ENCODE results near the gene ARL6IP1. TPM values are rescaled to one million over a fixed set of nuclear protein-coding genes. Genes with fewer than 3 reads are reported as not detected.
"Not testable (repeated sequence)": the region's sequence is repeated elsewhere in the genome, so short reads cannot be mapped to it uniquely, and the experiment has no call there.

ARL6IP1 gene
- total and polyA plus RNA-seq, 4 donors: 99.0 to 260 (median 184) TPM

DNA sequence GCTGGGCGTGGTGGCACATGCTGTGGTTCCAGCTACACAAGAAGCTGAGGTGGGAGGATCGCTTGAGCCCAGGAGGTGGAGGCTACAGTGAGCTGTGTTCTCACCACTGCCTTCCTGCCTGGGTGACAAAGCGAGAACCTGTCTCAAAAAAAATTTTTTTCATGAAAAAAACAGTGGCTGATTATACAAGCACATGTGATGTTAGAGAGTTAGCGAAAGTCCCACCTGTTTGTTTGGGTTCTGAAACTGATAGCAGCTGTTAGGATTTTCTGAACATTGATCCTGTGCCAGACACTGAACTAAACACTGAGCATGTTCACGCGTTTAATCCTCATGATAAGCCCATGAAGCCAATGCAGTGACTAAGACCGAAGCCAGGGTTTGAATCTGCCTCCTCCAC, 34.1 kb downstream of the ARL6IP1 start:
- not testable (repeated sequence) for H3K36me3 ChIP-seq (ENCODE audit: control insufficient read depth in 4 of 4, insufficient read depth in 3 of 4, low read depth in 1 of 4, low read length in 3 of 4); H3K9ac ChIP-seq (ENCODE audit: low read depth in 1 of 2, low read length in 2 of 2); H3K4me1 ChIP-seq (ENCODE audit: control insufficient read depth in 4 of 4, insufficient read depth in 4 of 4, low read length in 3 of 4); H3K9me3 ChIP-seq (ENCODE audit: control insufficient read depth in 4 of 4, low read length in 3 of 4); H3K4me3 ChIP-seq (ENCODE audit: low read depth in 1 of 3, low read length in 3 of 3); H3K27me3 ChIP-seq (ENCODE audit: control insufficient read depth in 4 of 4, insufficient read depth in 4 of 4, low read length in 3 of 4); DNase-seq (ENCODE audit: low spot score)
- peak overlapping the region; percentile 50 to 64 for H3K27ac ChIP-seq (ENCODE audit: low read depth in 1 of 2, low read length in 2 of 2)
- 29% methylated on average over 6 of the region's 7 CpGs for WGBS

DNA sequence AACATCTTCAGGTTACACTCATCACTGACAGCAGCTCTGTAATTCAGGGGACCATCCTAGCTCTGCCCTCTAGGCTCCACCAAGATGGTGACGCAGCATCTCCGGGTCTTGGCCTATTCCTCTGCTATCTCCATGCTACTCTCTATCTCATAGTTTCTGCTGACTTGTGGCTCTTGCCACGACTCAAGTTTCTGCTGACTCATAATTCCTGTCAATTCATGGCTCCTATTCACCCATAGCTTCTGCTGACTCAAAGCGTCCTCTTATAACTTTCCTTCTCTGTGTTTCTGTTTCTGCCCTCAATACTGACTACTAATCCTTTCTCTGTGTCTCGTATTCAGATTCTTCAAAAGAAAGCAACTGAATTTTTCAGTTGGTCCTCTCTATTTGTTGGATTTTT, 38.6 kb downstream of the ARL6IP1 start:
- DNase-seq (ENCODE audit: low spot score); H3K36me3 ChIP-seq (ENCODE audit: control insufficient read depth in 4 of 4, insufficient read depth in 3 of 4, low read depth in 1 of 4, low read length in 3 of 4); H3K4me1 ChIP-seq (ENCODE audit: control insufficient read depth in 4 of 4, insufficient read depth in 4 of 4, low read length in 3 of 4); H3K27ac ChIP-seq (ENCODE audit: low read depth in 1 of 2, low read length in 2 of 2); H3K4me3 ChIP-seq (ENCODE audit: low read depth in 1 of 3, low read length in 3 of 3); H3K27me3 ChIP-seq (ENCODE audit: control insufficient read depth in 4 of 4, insufficient read depth in 4 of 4, low read length in 3 of 4); H3K9me3 ChIP-seq (ENCODE audit: control insufficient read depth in 4 of 4, low read length in 3 of 4); H3K9ac ChIP-seq (ENCODE audit: low read depth in 1 of 2, low read length in 2 of 2): not testable (repeated sequence)
- WGBS: 27% methylated on average over 3 of the region's 5 CpGs
- TF ChIP-seq HNF4A (conservative IDR thresholded peaks at IDR 0.05): peak; percentile 9 to 27

DNA sequence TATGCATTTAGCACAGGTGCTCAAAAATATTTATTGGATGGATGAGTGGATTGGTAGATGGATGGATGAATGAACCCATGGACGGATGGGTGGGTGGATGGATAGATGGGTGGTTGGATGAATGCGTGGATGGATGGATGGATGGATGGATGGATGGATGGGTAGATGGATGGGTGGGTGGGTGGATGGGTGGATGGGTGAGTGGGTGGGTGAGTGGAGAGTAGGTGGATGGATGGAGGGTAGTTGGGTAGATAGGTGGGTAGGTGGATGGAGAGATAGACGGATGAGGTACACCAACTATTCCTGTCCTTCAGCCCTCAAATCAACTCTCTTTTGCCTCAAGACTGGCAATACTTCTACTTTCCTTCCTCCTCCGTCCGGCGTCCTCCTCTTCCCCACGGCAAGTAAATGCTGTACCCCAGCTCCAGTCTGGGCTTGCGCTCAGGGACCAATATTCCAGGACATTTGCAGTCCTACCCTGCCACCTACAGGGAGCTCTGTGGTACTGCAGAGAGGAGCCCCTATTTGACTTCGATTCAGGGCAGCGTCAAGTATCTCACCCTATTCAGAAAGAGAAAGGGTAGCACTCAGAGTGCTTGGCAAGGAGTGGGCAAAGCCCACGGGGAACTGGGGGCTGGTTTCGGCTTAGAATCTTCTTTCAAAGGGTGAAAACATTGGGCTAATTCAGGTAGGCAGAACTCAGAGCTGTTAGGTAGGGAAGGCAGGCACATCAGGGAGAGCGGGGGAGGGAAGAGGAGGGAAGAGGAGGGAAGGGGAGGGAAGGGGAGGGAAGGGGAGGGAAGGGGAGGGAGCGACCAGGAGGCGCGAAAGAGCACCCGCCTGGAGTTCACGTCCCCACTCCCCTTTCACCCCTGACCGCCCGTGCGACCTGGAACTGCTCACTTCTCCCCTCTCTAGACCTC, 41.5 kb downstream of the ARL6IP1 start:
- not testable (repeated sequence) for DNase-seq (ENCODE audit: low spot score); H3K4me1 ChIP-seq (ENCODE audit: control insufficient read depth in 4 of 4, insufficient read depth in 4 of 4, low read length in 3 of 4); H3K27me3 ChIP-seq (ENCODE audit: control insufficient read depth in 4 of 4, insufficient read depth in 4 of 4, low read length in 3 of 4); H3K4me3 ChIP-seq (ENCODE audit: low read depth in 1 of 3, low read length in 3 of 3); H3K9me3 ChIP-seq (ENCODE audit: control insufficient read depth in 4 of 4, low read length in 3 of 4); H3K27ac ChIP-seq (ENCODE audit: low read depth in 1 of 2, low read length in 2 of 2); H3K36me3 ChIP-seq (ENCODE audit: control insufficient read depth in 4 of 4, insufficient read depth in 3 of 4, low read depth in 1 of 4, low read length in 3 of 4); H3K9ac ChIP-seq (ENCODE audit: low read depth in 1 of 2, low read length in 2 of 2)
- TF ChIP-seq, protein P1, sequence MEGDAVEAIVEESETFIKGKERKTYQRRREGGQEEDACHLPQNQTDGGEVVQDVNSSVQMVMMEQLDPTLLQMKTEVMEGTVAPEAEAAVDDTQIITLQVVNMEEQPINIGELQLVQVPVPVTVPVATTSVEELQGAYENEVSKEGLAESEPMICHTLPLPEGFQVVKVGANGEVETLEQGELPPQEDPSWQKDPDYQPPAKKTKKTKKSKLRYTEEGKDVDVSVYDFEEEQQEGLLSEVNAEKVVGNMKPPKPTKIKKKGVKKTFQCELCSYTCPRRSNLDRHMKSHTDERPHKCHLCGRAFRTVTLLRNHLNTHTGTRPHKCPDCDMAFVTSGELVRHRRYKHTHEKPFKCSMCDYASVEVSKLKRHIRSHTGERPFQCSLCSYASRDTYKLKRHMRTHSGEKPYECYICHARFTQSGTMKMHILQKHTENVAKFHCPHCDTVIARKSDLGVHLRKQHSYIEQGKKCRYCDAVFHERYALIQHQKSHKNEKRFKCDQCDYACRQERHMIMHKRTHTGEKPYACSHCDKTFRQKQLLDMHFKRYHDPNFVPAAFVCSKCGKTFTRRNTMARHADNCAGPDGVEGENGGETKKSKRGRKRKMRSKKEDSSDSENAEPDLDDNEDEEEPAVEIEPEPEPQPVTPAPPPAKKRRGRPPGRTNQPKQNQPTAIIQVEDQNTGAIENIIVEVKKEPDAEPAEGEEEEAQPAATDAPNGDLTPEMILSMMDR (IDR thresholded peaks at IDR 0.05; ENCODE audit: low read depth, low read length, missing input control): peak; percentile 49
- TF ChIP-seq RAD21 (IDR thresholded peaks at IDR 0.05): peak; percentile 69 to 73
- WGBS: 26% methylated on average over 19 of the region's 21 CpGs

DNA sequence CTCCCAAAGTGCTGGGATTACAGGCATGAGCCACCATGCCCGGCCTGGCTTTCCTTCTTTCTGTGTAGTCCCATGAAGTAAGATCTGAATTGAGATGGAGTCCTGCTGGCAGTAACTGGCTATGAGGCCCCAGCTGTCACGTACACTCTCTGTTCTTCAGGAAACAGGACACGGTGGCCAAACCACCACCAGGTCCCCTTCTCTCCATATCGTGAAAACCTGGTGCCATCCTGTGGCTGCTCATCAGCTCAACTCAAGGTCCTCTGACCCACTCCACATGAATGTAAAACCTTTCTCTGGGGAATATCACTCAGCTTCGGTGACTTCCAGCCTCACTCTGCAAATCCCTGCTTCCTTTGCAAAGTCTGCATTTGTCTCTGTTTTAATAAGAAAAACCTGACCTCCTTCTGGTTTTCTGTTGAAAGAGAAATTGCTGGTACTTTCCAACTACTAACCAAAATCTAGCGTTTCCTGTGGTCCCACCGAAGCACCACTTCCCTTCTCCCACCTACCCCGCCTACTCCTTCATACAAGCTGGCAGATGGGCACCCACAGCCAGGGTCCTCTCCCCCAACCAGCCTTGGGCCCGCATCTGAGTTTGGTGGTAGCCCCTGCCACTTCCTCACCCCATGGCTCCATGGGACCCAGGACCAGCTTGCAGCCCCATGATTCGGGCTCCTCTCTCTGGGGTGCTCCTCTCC, 43.2 kb downstream of the ARL6IP1 start:
- 57% methylated on average over 3 of the region's 10 CpGs for WGBS
- H3K4me3 ChIP-seq (ENCODE audit: low read depth in 1 of 3, low read length in 3 of 3); H3K9ac ChIP-seq (ENCODE audit: low read depth in 1 of 2, low read length in 2 of 2); H3K27ac ChIP-seq (ENCODE audit: low read depth in 1 of 2, low read length in 2 of 2); H3K4me1 ChIP-seq (ENCODE audit: control insufficient read depth in 4 of 4, insufficient read depth in 4 of 4, low read length in 3 of 4); H3K9me3 ChIP-seq (ENCODE audit: control insufficient read depth in 4 of 4, low read length in 3 of 4); H3K36me3 ChIP-seq (ENCODE audit: control insufficient read depth in 4 of 4, insufficient read depth in 3 of 4, low read depth in 1 of 4, low read length in 3 of 4); H3K27me3 ChIP-seq (ENCODE audit: control insufficient read depth in 4 of 4, insufficient read depth in 4 of 4, low read length in 3 of 4); DNase-seq (ENCODE audit: low spot score): not testable (repeated sequence)

DNA sequence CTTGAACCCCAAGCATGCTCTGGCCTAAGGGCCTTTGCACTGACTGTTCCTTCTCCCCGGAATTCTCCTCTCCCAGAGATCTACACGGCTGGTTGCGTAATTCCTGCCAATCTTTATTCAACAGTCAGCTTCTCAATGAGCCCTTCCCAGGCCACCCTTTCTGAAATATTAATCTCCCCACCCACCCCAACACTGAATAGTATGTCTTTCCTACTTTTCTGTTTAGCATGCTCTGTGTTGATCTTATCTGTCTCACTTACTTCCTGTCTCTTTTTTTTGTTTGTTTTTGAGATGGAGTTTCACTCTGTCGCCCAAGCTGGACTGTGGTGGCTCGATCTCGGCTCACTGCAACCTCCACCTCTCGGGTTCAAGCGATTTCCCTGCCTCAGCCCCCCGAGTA, 44.7 kb downstream of the ARL6IP1 start:
- not testable (repeated sequence) for DNase-seq (ENCODE audit: low spot score); H3K27ac ChIP-seq (ENCODE audit: low read depth in 1 of 2, low read length in 2 of 2); H3K27me3 ChIP-seq (ENCODE audit: control insufficient read depth in 4 of 4, insufficient read depth in 4 of 4, low read length in 3 of 4); H3K9ac ChIP-seq (ENCODE audit: low read depth in 1 of 2, low read length in 2 of 2); H3K4me1 ChIP-seq (ENCODE audit: control insufficient read depth in 4 of 4, insufficient read depth in 4 of 4, low read length in 3 of 4); H3K4me3 ChIP-seq (ENCODE audit: low read depth in 1 of 3, low read length in 3 of 3); H3K9me3 ChIP-seq (ENCODE audit: control insufficient read depth in 4 of 4, low read length in 3 of 4); H3K36me3 ChIP-seq (ENCODE audit: control insufficient read depth in 4 of 4, insufficient read depth in 3 of 4, low read depth in 1 of 4, low read length in 3 of 4)
- WGBS: 67% methylated on average over 9 of the region's 9 CpGs

DNA sequence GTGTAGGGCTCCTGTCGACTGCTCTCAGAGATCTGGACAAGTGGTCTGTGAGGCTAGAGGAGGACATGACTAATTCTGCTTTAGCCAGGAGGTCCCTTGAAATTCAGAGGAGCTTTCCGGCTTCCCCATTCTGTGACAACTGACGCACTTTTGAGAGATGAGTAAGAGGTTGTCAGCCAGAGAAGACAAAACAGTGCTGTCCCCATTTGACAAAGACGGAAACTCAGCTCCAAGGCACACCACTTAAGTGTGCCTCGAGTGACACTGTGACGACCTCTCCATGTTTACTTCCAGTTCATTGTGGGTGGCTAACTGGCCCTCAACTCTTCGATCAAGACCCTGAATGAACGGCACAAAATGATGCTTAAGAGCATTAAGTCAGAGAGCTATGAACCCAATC, 58.5 kb downstream of the ARL6IP1 start:
- H3K27ac ChIP-seq (ENCODE audit: low read depth in 1 of 2, low read length in 2 of 2); H3K9ac ChIP-seq (ENCODE audit: low read depth in 1 of 2, low read length in 2 of 2); H3K4me1 ChIP-seq (ENCODE audit: control insufficient read depth in 4 of 4, insufficient read depth in 4 of 4, low read length in 3 of 4); H3K9me3 ChIP-seq (ENCODE audit: control insufficient read depth in 4 of 4, low read length in 3 of 4); H3K36me3 ChIP-seq (ENCODE audit: control insufficient read depth in 4 of 4, insufficient read depth in 3 of 4, low read depth in 1 of 4, low read length in 3 of 4); H3K27me3 ChIP-seq (ENCODE audit: control insufficient read depth in 4 of 4, insufficient read depth in 4 of 4, low read length in 3 of 4); DNase-seq (ENCODE audit: low spot score); H3K4me3 ChIP-seq (ENCODE audit: low read depth in 1 of 3, low read length in 3 of 3): not testable (repeated sequence)
- 72% methylated on average over 2 of the region's 8 CpGs for WGBS

All from liver (tissue), 9 donors.